Adipocyte (in vitro differentiated cells): ENCODE results near the gene PANK4.
"Not testable (repeated sequence)": the region's sequence is repeated elsewhere in the genome, so short reads cannot be mapped to it uniquely, and the experiment has no call there.

ENCODE experiments used
- DNase-seq: peaks from one replicate; pipeline ENCODE4 v3.0.0-alpha.2; 2015; ENCODE audit warnings: low read depth
- H3K27me3 ChIP-seq: replicated peaks from 2 replicates; pipeline ENCODE4 v1.7.0; 2013; ENCODE audit warnings: mild to moderate bottlenecking, low read length, moderate library complexity; ENCODE audit not compliant: control insufficient read depth, insufficient read depth
- H3K36me3 ChIP-seq: 2 replicates; pipeline ENCODE4 v1.7.0; 2013; ENCODE audit warnings: low read length, mild to moderate bottlenecking, moderate library complexity; ENCODE audit not compliant: control insufficient read depth, insufficient read depth, severe bottlenecking
- H3K4me1 ChIP-seq: 2 replicates; pipeline ENCODE4 v1.7.0; 2013; ENCODE audit warnings: mild to moderate bottlenecking, low read length, moderate library complexity; ENCODE audit not compliant: control insufficient read depth, insufficient read depth
- H3K4me3 ChIP-seq: 2 replicates; pipeline ENCODE4 v1.7.0; 2013; ENCODE audit warnings: mild to moderate bottlenecking, low read length, moderate library complexity
- H3K9ac ChIP-seq: 2 replicates; pipeline ENCODE4 v1.7.0; 2013; ENCODE audit warnings: mild to moderate bottlenecking, low read length, moderate library complexity
- H3K9me3 ChIP-seq: 2 replicates; pipeline ENCODE4 v1.7.0; 2013; ENCODE audit warnings: mild to moderate bottlenecking, low read length, moderate library complexity; ENCODE audit not compliant: control insufficient read depth

The PANK4 gene

DNA sequence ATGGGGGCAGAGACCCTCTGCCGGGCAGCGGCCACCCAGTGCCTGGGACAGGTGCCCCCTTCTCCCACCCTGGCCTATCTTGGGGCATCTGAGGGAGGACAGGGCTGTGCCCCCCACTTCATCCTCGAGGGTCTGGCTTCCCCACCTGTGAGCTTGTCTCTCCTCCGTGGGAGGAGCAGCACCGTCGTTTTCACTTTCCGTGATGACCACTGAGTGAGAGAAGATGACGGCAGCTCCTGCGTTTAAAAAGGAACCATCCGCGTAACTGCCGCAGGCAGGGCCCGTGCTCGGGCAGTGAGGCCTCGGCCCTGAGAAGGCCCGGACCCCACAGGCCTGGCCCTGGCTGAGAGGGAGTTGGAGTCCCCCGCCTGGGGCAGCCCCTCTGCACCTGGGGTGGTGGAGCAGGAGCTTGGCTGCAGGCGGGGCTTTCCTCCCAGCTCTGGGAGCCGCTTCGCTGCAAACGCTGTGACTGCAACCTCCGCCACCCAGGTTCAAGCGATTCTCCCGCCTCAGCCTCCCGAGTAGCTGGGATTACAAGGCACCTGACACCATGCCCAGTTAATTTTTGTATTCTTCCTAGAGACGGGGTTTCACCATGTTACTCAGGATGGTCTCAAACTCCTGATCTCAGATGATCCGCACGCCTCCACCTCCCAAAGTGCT lies 23.1 kb upstream of the PANK4 start:
- H3K27me3 ChIP-seq, H3K9me3 ChIP-seq, H3K36me3 ChIP-seq, H3K4me3 ChIP-seq, DNase-seq: not testable (repeated sequence)
- Histone ChIP-seq H3K4me1 (peaks cover 21% of the 10 kb centered on the region), H3K9ac (peak overlapping the region; percentile 85)

DNA sequence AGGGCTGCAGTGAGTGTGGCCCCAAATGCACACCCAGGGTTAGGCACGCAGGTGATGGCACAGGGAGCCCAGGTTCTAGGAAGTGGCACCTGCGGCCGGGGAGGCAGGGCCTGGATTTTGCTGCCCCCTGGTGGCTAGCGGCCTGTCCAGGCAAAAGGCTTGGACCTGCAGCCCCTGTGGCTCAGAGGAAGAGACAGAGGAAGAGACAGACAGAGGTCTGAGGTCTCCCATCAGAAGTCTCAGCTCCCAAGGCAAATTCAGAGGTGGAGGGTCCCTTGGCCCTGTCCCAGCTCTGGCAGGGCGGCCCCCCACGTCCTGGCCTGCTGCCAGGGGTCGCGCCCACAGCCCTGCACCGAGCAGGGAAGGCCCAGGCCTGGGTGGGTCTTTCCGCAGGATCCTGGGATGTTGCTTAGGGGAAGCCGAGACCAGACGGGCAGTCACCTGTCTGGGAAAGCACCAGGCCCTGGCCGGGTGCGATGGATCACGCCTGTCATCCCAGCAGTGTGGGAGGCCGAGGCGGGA lies 21.7 kb upstream of the PANK4 start:
- Histone ChIP-seq H3K4me3 (peak overlapping the region; percentile 43), H3K36me3 (no peaks in the 10 kb centered on the region), H3K9ac (peak overlapping the region; percentile 85), H3K4me1 (peaks cover 21% of the 10 kb centered on the region), H3K27me3 (no peaks in the 10 kb centered on the region), H3K9me3 (no peaks in the 10 kb centered on the region)
- DNase-seq: peak; percentile 87

DNA sequence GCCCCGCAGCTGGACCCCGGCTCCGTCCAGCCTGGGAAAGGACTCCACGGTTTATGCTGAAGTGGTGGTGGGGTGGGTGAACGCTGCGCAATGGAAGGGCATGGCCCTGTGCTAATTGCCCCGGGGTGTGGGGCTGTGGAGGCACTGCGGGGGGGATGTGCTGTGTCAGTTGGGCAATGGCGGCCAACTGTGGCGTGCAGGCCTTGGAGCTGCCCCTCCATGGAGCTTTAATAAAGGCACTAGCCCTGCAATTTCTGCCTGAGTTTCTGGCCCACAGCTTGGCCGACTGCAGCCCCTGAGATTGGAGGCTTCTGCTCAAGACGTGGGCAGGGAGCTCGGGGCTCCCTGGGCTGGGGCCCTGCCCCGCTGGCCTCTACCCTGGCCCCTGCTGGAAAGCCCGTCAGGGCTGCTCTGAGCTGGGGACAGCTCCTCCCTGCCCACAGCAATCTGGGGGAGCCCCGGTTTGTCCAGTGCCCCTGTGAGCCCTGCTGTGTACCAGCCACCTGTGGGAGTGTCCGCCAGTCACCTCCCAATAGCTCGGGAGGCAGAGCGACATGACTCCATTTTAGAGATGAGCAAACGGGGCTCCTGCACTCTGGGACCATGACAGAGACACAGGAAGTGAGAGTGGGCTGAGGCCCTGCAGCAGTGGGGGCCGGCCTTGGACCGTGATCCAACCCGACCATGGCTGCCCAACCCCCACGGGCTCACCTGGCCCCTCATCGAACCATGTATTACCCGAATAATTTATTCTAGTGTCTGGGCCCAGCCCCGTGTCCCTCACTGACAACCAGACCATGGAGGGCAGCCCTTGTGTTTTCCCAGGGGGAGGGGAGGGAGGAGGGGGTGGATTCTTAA lies 21.0 kb upstream of the PANK4 start:
- no peaks in the 10 kb centered on the region for H3K9me3 ChIP-seq

DNA sequence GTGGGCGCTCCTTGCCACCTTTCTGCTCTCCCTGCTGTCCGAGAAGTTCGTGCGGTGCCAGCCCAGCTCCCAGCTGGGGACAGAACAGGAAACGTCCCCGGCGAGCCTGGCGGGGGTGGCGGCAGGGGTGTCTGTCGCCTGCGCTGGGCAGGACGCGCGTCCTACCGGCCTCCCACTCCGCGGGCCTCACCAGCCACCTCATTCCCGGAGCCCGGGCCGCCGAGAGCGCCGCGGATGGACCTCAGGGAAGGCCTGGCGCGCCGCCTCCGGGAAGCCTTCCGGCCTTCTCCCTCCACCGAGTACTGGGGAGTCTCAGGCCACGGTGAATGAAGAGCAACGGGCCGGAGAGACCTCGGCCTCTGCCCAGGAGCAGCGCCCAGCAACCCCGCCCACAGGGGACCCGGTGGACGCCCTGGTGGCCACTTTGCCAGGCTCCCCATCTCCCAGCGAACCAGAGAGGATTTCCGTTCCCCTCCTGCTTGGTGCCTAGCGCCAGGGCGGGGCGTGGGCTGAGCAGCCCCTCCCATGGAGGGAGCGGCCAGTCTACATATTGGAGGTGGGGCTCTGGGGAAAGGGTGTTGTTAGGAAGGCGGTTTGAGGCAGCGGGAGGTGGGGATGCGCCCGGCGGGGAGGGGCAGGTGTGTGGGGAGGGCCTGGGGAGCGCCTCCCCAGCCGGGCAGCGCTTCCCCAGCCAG lies 20.3 kb upstream of the PANK4 start:
- Histone ChIP-seq H3K9me3 (no peaks in the 10 kb centered on the region), H3K4me1 (peaks cover 21% of the 10 kb centered on the region)

More for the DNA sequence above, 21.0 kb upstream of the PANK4 start:
- Histone ChIP-seq H3K27me3 (no peaks in the 10 kb centered on the region), H3K9ac (peak overlapping the region; percentile 42), H3K4me3 (peak overlapping the region; percentile 61), H3K36me3 (no peaks in the 10 kb centered on the region), H3K4me1 (peaks cover 21% of the 10 kb centered on the region)
- DNase-seq: no peak

DNA sequence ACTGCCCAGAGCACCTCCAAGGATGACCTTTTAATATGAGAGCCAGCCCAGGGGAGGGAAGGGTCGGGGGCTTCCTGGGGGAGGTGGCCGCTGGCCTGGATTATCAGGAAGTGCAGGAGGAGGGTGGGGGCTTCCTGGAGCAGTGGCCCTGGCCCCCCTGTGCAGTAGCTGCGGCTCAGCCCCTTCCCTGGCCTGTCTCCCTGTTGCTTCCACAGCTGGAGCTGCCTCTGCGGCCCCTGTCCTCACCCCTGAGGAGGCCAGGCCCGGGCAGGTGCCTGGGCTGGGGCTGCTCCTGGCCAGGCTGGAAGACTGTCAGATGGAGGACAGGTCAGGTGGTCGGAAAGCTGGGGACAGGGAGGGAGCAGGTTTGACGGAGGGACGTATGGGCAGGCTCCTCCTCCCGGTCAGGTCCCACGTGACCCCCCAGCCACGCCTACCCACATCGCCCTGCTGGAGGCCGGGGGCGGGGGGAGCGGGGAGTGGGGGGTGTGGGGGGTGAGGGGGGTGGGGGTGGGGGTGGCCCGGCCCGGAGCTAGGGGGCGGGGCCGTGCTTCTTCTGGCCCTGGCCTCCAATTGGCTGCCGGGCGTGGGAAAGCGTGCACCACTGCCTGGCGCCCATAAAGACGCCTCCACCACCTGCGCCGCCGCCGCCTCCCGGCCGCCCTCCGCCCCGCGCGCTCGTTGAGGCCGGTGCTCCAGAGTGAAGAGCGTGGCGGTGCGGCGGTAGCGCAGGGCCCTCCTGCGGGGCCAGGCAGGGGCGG lies 19.5 kb upstream of the PANK4 start:
- peaks cover 3% of the 10 kb centered on the region for H3K27me3 ChIP-seq
- no peak overlapping the region for H3K9ac ChIP-seq
- no peaks in the 10 kb centered on the region for H3K36me3 ChIP-seq
- peaks cover 21% of the 10 kb centered on the region for H3K4me1 ChIP-seq
- peak overlapping the region; percentile 61 for H3K4me3 ChIP-seq
- peak; percentile 83 for DNase-seq
- H3K9me3 ChIP-seq: no peaks in the 10 kb centered on the region

More for the DNA sequence above, 20.3 kb upstream of the PANK4 start:
- peak overlapping the region; percentile 61 for H3K4me3 ChIP-seq
- peak; percentile 80 for DNase-seq
- H3K36me3 ChIP-seq: no peaks in the 10 kb centered on the region
- peaks cover under 1% of the 10 kb centered on the region for H3K27me3 ChIP-seq
- H3K9ac ChIP-seq: peak overlapping the region; percentile 42

DNA sequence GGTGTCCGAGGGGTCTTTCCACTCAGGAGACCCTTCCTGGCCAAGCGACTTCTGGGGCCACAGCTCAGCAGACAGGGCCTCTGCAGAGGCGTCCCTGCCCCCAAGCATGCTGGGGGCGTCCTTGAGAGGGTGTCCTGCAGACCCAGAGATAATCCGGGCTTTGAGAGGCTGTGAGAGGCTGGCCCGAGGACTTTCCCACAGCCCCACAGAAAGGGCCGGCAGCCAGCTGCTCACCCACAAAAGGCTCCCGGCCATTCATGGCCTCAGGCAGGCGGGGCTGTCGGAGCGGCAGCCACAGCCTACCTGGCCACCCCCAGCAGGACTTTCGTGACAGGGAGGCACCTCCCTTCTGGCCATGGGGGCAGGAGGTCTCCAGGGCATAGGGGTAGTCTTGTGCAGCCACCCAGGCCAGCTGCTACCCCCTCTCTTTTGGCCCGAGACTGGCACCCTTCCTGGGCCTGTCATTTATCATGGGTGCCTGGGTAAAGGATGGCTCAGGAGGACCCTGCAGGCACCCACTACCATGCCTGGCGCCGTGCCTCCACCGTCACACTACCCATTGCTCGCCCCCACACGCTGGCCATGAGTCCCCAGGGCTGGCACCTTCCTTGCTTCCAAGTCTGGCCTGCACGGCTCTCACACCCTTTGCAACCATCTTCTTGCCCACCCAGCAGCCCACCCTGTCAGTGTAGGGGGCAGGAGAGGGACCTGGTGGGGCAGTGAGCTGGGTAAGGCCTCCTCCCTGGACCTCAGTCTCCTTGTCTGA lies 18.7 kb upstream of the PANK4 start:
- Histone ChIP-seq H3K4me3 (no peak overlapping the region), H3K9ac (no peak overlapping the region), H3K4me1 (peaks cover 21% of the 10 kb centered on the region), H3K9me3 (no peaks in the 10 kb centered on the region), H3K27me3 (peaks cover 7% of the 10 kb centered on the region), H3K36me3 (no peaks in the 10 kb centered on the region)
- DNase-seq: no peak

DNA sequence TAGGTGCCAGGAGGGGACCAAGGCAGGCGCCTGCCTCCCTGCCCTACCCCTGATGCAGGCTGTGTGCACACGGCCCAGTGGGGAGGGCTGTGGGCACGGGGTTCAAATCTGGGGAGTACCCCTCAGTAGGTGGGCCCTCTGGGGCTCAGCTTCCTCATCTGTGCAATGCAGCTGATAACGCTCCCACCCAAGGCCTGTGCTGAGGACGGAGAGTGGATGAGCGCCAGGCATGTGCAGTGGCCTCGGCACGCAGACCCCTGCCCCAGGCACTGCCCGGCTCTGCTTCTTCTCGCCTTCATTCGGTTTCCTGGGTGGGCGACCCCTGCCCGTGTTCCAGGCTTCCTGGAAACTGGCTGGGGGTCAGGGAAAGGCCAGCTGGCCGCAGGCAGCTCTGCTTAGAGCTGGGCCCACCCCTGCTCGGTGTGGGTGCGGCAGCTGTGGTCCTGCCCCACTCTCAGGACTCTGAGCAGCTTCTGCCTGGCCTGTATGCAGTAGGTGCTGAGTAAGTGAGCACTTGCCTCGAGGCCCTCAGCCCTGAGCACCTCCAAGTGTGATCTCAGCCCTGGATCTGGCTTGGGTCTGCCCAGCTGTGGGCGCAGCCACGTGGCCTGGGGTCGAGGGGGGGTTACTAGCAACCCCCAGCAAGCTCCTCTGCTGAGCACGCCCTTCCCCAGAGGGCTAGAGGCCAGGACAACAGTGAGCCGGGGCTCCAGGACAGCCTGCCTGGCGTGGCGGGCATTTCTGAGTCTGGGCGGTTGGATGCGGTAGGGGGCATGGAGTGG lies 17.9 kb upstream of the PANK4 start:
- no peak for DNase-seq
- H3K4me3 ChIP-seq: no peak overlapping the region
- H3K27me3 ChIP-seq: peaks cover 7% of the 10 kb centered on the region
- H3K9ac ChIP-seq: no peak overlapping the region
- peaks cover 21% of the 10 kb centered on the region for H3K4me1 ChIP-seq
- H3K36me3 ChIP-seq: no peaks in the 10 kb centered on the region
- H3K9me3 ChIP-seq: no peaks in the 10 kb centered on the region

DNA sequence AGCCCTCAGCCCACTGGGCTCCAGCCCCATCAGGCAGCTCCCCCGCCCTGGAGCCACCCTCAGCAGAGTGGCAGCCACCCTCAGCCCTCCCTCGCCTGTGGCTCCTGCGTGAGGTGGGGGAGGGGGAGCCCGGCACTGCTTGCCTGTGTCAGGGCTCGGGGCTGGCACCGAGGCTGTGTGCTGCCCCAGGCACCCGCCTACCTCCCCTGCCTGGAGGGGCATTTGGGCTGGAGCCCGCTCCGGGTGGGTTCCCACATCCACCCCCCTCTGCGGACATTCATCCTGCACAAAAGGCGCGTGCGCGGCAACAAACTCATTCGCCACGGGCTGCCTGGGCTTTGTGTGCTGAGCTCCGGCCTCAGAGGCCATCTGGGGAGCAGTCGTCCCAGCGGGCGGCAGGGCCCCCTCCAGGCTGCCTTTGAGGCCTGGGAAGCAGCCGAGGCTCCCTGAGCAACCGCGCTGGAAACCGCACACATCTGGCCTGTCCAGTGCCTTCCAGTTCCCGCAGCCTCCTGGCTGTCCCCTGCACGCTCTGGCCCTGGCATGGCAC lies 17.2 kb upstream of the PANK4 start:
- no peak for DNase-seq
- no peak overlapping the region for H3K4me3 ChIP-seq
- H3K27me3 ChIP-seq: peaks cover 11% of the 10 kb centered on the region
- no peak overlapping the region for H3K9ac ChIP-seq
- H3K36me3 ChIP-seq: no peaks in the 10 kb centered on the region
- no peaks in the 10 kb centered on the region for H3K9me3 ChIP-seq
- H3K4me1 ChIP-seq: peaks cover 16% of the 10 kb centered on the region

DNA sequence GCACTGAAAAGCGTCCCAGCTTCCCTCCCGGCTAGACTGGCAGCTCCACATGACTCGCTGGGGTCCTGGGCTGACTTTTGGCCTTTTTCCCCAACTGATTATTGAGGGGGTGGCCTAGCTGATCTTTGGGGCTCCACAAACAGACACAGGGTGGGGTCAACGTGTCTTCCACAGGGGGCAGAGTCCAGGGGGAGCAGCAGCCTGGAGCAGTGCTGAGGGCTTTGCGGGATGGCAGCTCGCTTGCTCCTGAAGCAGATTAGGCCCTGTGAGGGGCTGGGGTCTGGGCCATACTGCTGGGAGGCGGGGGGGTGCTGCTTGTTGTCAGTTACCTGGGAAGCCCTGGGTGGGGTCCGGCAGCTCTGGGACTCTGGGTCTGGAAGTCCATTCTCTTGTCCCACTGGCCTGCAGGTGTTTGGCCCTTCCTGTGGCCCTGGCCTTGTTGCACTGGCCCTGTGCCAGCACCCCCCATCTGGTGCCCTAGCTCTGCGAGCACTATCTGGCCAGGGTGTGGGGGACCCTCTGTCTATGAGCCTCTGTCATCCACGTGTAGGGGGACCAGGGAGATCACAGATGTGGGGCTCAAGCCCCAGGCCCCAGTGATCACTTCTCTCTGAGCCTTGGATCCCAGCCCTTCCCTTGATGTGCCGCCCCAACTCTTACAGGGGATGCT lies 16.0 kb upstream of the PANK4 start:
- DNase-seq: no peak
- Histone ChIP-seq H3K4me1 (peaks cover 8% of the 10 kb centered on the region), H3K36me3 (no peaks in the 10 kb centered on the region), H3K9me3 (no peaks in the 10 kb centered on the region), H3K4me3 (no peak overlapping the region), H3K27me3 (peaks cover 22% of the 10 kb centered on the region), H3K9ac (no peak overlapping the region)
